Measurements from ENCODE around the gene DUSP7.

- no peak for TF ChIP-seq CTCF (IDR thresholded peaks at IDR 0.05)
- TF ChIP-seq POLR2A (IDR thresholded peaks at IDR 0.05), result no peak
These were observed 34.0 kb upstream of the DUSP7 start for GRCh38 chr3:52090131-52090932.

Data from body of pancreas (tissue), 4 donors.